H1 (cell line): ENCODE measurements around the gene ABCC6. TPM values are rescaled to one million over a fixed set of nuclear protein-coding genes. Genes with fewer than 3 reads are reported as not detected.

ENCODE experiments used
- CTCF ChIA-PET: fragments of 300-600 bp; sonication (Branson Sonifier 250); formaldehyde crosslinking; loops from one replicate; lab custom pipeline; 2021; ENCODE audit not compliant: partially characterized antibody; lab: Charles Lee
- POLR2A ChIA-PET: fragments of 300-600 bp; sonication (Branson Sonifier 250); formaldehyde crosslinking; loops from one replicate; lab custom pipeline; 2021; ENCODE audit warnings: inconsistent platforms; ENCODE audit not compliant: partially characterized antibody; lab: Charles Lee
- DNase-seq, 2 experiments: peaks; one replicate each; pipeline versions ENCODE4 v3.0.0 to v3.0.0-alpha.2; 2010 to 2022; ENCODE audit warnings: low spot score in 2 of 2, low read depth in 1 of 2, mixed read lengths in 1 of 2
- FAIRE-seq: peaks from 2 replicates; lab custom pipeline; 2011; peaks lifted over from hg19 to GRCh38; lab: Jason Lieb, UNC
- H2AFZ ChIP-seq: 2 replicates; pipeline ENCODE4 v1.8.1; 2012; ENCODE audit warnings: low read length, inconsistent platforms
- H2AK5ac ChIP-seq: 2 replicates; pipeline ENCODE4 v1.6.1; 2013; ENCODE audit warnings: low read depth, low read length
- H2BK120ac ChIP-seq: replicated peaks from 2 replicates; pipeline ENCODE3; 2013; ENCODE audit warnings: low read depth, low read length, inconsistent platforms
- H2BK12ac ChIP-seq: 2 replicates; pipeline ENCODE4 v1.6.1; 2013; ENCODE audit warnings: low read depth, low read length
- H2BK15ac ChIP-seq: 2 replicates; pipeline ENCODE4 v1.6.1; 2013; ENCODE audit warnings: low read length
- H2BK20ac ChIP-seq: 2 replicates; pipeline ENCODE4 v1.6.1; 2013; ENCODE audit warnings: low read length
- H2BK5ac ChIP-seq: 2 replicates; pipeline ENCODE4 v1.6.1; 2013; ENCODE audit warnings: low read depth, low read length
- H3K14ac ChIP-seq: 2 replicates; pipeline ENCODE4 v1.6.1; 2013; ENCODE audit warnings: inconsistent platforms; ENCODE audit not compliant: insufficient read length
- H3K18ac ChIP-seq: 2 replicates; pipeline ENCODE4 v1.6.1; 2013; ENCODE audit warnings: low read length; ENCODE audit errors: extremely low read depth
- H3K23ac ChIP-seq: 2 replicates; pipeline ENCODE4 v1.6.1; 2013; ENCODE audit warnings: inconsistent platforms; ENCODE audit not compliant: insufficient read length
- H3K23me2 ChIP-seq: 2 replicates; pipeline ENCODE4 v1.6.1; 2013; ENCODE audit warnings: low read depth, low read length
- H3K27ac ChIP-seq: 2 replicates; pipeline ENCODE4 v1.6.1; 2011; ENCODE audit warnings: low read depth, low read length, inconsistent platforms
- H3K27me3 ChIP-seq, 4 experiments: replicated peaks in 1 of 4; 1 replicate in 1 of 4; 2 replicates in 3 of 4; pipeline versions ENCODE4 v1.6.1 to v1.8.1; 2011 to 2013; ENCODE audit warnings: low read length in 3 of 4, mild to moderate bottlenecking in 3 of 4, inconsistent platforms in 2 of 4, mixed read lengths in 2 of 4, moderate library complexity in 1 of 4; ENCODE audit not compliant: control insufficient read depth in 3 of 4, insufficient read depth in 3 of 4; ENCODE audit errors: extremely low read depth in 1 of 4
- H3K36me3 ChIP-seq, 4 experiments: 2 replicates each; pipeline versions ENCODE4 v1.6.1 to v1.8.1; 2011 to 2013; ENCODE audit warnings: mild to moderate bottlenecking in 4 of 4, low read length in 3 of 4, moderate library complexity in 2 of 4, control low read depth in 1 of 4, inconsistent platforms in 1 of 4; ENCODE audit not compliant: insufficient read depth in 4 of 4, control insufficient read depth in 2 of 4
- H3K4ac ChIP-seq: replicated peaks from 2 replicates; pipeline ENCODE3; 2013; ENCODE audit warnings: low read length, low read depth, mixed read lengths, inconsistent platforms; ENCODE audit not compliant: insufficient read length
- H3K4me1 ChIP-seq, 4 experiments: replicated peaks in 1 of 4; 1 replicate in 1 of 4; 2 replicates in 3 of 4; pipeline versions ENCODE4 v1.6.1 to v1.8.1; 2011 to 2013; ENCODE audit warnings: low read length in 3 of 4, inconsistent platforms in 2 of 4, mixed read lengths in 1 of 4; ENCODE audit not compliant: insufficient read depth in 4 of 4, control insufficient read depth in 3 of 4
- H3K4me2 ChIP-seq, 2 experiments: 2 replicates each; pipeline versions ENCODE4 v1.6.1 to v1.8.1; 2011 to 2013; ENCODE audit warnings: low read depth in 2 of 2, low read length in 2 of 2, control low read depth in 1 of 2, inconsistent platforms in 1 of 2, mild to moderate bottlenecking in 1 of 2; ENCODE audit not compliant: insufficient read depth in 1 of 2
- H3K4me3 ChIP-seq, 4 experiments: fragments of 200-600, 300-600 bp in 1 of 4; sonication (generic), shearing (Covaris generic), sonication (Bioruptor Twin) in 1 of 4; 2 replicates each; pipeline versions ENCODE4 v1.5.1 to v1.8.1; 2011 to 2016; ENCODE audit warnings: low read length in 4 of 4, low read depth in 3 of 4, control low read depth in 2 of 4, inconsistent platforms in 2 of 4, mild to moderate bottlenecking in 2 of 4, mixed read lengths in 1 of 4, moderate library complexity in 1 of 4; ENCODE audit not compliant: insufficient read depth in 2 of 4; ENCODE audit errors: extremely low read depth in 1 of 4
- H3K56ac ChIP-seq: replicated peaks from 2 replicates; pipeline ENCODE3; 2013; ENCODE audit warnings: low read depth, mild to moderate bottlenecking, mixed read lengths, low read length, inconsistent platforms; ENCODE audit not compliant: insufficient read length
- H3K79me1 ChIP-seq: 2 replicates; pipeline ENCODE4 v1.6.1; 2013; ENCODE audit warnings: low read depth, low read length, control low read depth
- H3K79me2 ChIP-seq, 2 experiments: 2 replicates each; pipeline versions ENCODE4 v1.6.1 to v1.8.1; 2012 to 2013; ENCODE audit warnings: low read length in 2 of 2, mild to moderate bottlenecking in 2 of 2, inconsistent platforms in 1 of 2; ENCODE audit not compliant: insufficient read depth in 2 of 2, control insufficient read depth in 1 of 2
- H3K9ac ChIP-seq, 4 experiments: replicated peaks in 1 of 4; 1 replicate in 1 of 4; 2 replicates in 3 of 4; pipeline versions ENCODE4 v1.6.1 to v1.8.1; 2011 to 2013; ENCODE audit warnings: low read depth in 3 of 4, low read length in 3 of 4, control low read depth in 2 of 4, mild to moderate bottlenecking in 2 of 4, moderate library complexity in 2 of 4, inconsistent platforms in 1 of 4; ENCODE audit errors: extremely low read depth in 1 of 4
- H3K9me3 ChIP-seq, 2 experiments: 2 replicates each; pipeline versions ENCODE4 v1.6.1 to v1.8.1; 2012 to 2013; ENCODE audit warnings: mild to moderate bottlenecking in 2 of 2, moderate library complexity in 2 of 2, control low read depth in 1 of 2, inconsistent platforms in 1 of 2, low read depth in 1 of 2, low read length in 1 of 2, mixed read lengths in 1 of 2; ENCODE audit not compliant: insufficient read depth in 2 of 2
- H4K20me1 ChIP-seq, 2 experiments: replicated peaks in 1 of 2; 2 replicates each; pipeline versions ENCODE3 to v1.8.1; 2011 to 2013; ENCODE audit warnings: inconsistent platforms in 2 of 2, low read length in 2 of 2, mild to moderate bottlenecking in 1 of 2; ENCODE audit not compliant: insufficient read depth in 2 of 2, control insufficient read depth in 1 of 2
- H4K5ac ChIP-seq: 2 replicates; pipeline ENCODE4 v1.6.1; 2013; ENCODE audit warnings: low read length, low read depth, mixed read lengths, inconsistent platforms; ENCODE audit not compliant: insufficient read length
- H4K8ac ChIP-seq: 2 replicates; pipeline ENCODE4 v1.8.0; 2013; ENCODE audit warnings: mild to moderate bottlenecking, moderate library complexity, low read length, inconsistent platforms; ENCODE audit not compliant: insufficient read depth; ENCODE audit errors: extremely low read depth
- H4K91ac ChIP-seq: replicated peaks from 2 replicates; pipeline ENCODE3; 2013; ENCODE audit warnings: low read length, mixed read lengths, inconsistent platforms; ENCODE audit not compliant: insufficient read length
- ATF2 ChIP-seq: IDR thresholded peaks from 2 replicates; pipeline ENCODE4 v1.6.1; 2012; ENCODE audit warnings: low read length, inconsistent platforms
- EGR1 ChIP-seq: IDR thresholded peaks from 2 replicates; pipeline ENCODE4 v1.6.1; 2011; ENCODE audit warnings: low read depth, low read length, borderline replicate concordance
- HDAC2 ChIP-seq, 2 experiments: fragments of 300-600 bp in 1 of 2; sonication (generic) in 1 of 2; IDR thresholded peaks; 2 replicates each; pipeline ENCODE4 v1.6.1; 2011 to 2012; ENCODE audit warnings: low read depth in 2 of 2, low read length in 2 of 2, mild to moderate bottlenecking in 2 of 2, moderate library complexity in 2 of 2, borderline replicate concordance in 1 of 2, inconsistent platforms in 1 of 2
- HDAC6 ChIP-seq: IDR thresholded peaks from one replicate; pipeline ENCODE4 v1.7.1; 2012; ENCODE audit warnings: low read depth, mild to moderate bottlenecking, inconsistent platforms, low read length, moderate library complexity
- JUN ChIP-seq: IDR thresholded peaks from 2 replicates; pipeline ENCODE4 v1.6.1; 2011; ENCODE audit warnings: low read depth, mild to moderate bottlenecking, improper control_type of control experiment, low read length
- JUND ChIP-seq: IDR thresholded peaks from 2 replicates; pipeline ENCODE4 v1.6.1; 2011; ENCODE audit warnings: mild to moderate bottlenecking, improper control_type of control experiment, low read length
- NRF1 ChIP-seq: IDR thresholded peaks from 2 replicates; pipeline ENCODE4 v1.6.1; 2011; ENCODE audit warnings: mild to moderate bottlenecking, low read depth, low read length, improper control_type of control experiment
- RBBP5 ChIP-seq: IDR thresholded peaks from 2 replicates; pipeline ENCODE4 v1.7.1; 2012; ENCODE audit warnings: low read depth, mild to moderate bottlenecking, inconsistent platforms, low read length, moderate library complexity, borderline replicate concordance
- SUZ12 ChIP-seq: fragments of 200-600 bp; sonication (generic); IDR thresholded peaks from 2 replicates; pipeline ENCODE4 v1.6.1; 2012; ENCODE audit warnings: mild to moderate bottlenecking, inconsistent platforms, low read length, moderate library complexity, mixed read lengths
- TAF1 ChIP-seq: IDR thresholded peaks from 2 replicates; pipeline ENCODE4 v1.6.1; 2011; ENCODE audit warnings: mild to moderate bottlenecking, low read depth, low read length
- TCF12 ChIP-seq: IDR thresholded peaks from 2 replicates; pipeline ENCODE4 v1.6.1; 2011; ENCODE audit warnings: low read depth, mild to moderate bottlenecking, low read length
- TEAD4 ChIP-seq: IDR thresholded peaks from 2 replicates; pipeline ENCODE4 v1.6.1; 2012; ENCODE audit warnings: low read depth, low read length, inconsistent platforms, mixed read lengths
- WGBS, 2 experiments: shearing (Covaris generic) in 1 of 2; methylation state at CpG; one replicate each; pipeline versions ENCODE4 v1.1.6 to v1.1.7; 2013 to 2015; ENCODE audit warnings: low lambda C conversion rate in 2 of 2, mixed read lengths in 2 of 2, inconsistent platforms in 1 of 2, low coverage in 1 of 2, missing lambda C conversion rate in 1 of 2; ENCODE audit not compliant: insufficient replicate concordance in 2 of 2, insufficient coverage in 1 of 2, insufficient read length in 1 of 2; ENCODE audit errors: extremely low coverage in 1 of 2, missing lambda C conversion rate in 1 of 2; 5-methylcytosine and 5-hydroxymethylcytosine counted together
- polyA plus RNA-seq, 7 experiments: library from polyadenylated mRNA; depleted of rRNA in 3 of 7; stranded (reverse) in 5 of 7; unstranded in 2 of 7; fragments of >200 nt in 5 of 7; fragments of 200-250 nt in 2 of 7; gene quantifications; 1 replicate in 5 of 7; 2 replicates in 1 of 7; 4 replicates in 1 of 7; pipeline versions ENCODE4 v1.2.1 to v1.2.3, GENCODE V29; 2011 to 2013; ENCODE audit warnings: missing spikeins in 2 of 7, mixed read lengths in 2 of 7
- total RNA-seq: library from RNA; stranded (reverse); fragmentation: NEBNext Ultra II Directional; extraction: Animal tissue kit (Norgen Biotek cat#: 25700); gene quantifications from 2 replicates; pipeline ENCODE4 v1.2.1, GENCODE V29; 2021

The ABCC6 gene
- total and polyA plus RNA-seq, 2 of the 8 experiments (the other 6 are each of a cell fraction or from before 2014, with no cell fraction given), result 1.6 to 1.8 TPM

GRCh38 chr16:16175296-16175695, 48.0 kb downstream of the ABCC6 start:
- H3K9ac ChIP-seq, result no peak overlapping the region
- H4K91ac ChIP-seq, result no peak overlapping the region
- H3K9me3 ChIP-seq, result peaks cover 4 to 7% of the 10 kb centered on the region in 2 experiments; a peak in 3 of 4 replicates
- no peak overlapping the region for H3K14ac ChIP-seq
- no peak overlapping the region for H2AK5ac ChIP-seq
- no peaks in the 10 kb centered on the region for H3K4me1 ChIP-seq
- no peak overlapping the region for H3K18ac ChIP-seq
- no peak overlapping the region for H2BK120ac ChIP-seq
- no peaks in the 10 kb centered on the region for H4K20me1 ChIP-seq
- no peak overlapping the region for H3K4me2 ChIP-seq
- H3K23me2 ChIP-seq, result peaks cover 9% of the 10 kb centered on the region; the same call in 1 of the 2 replicates
- DNase-seq (no peak), FAIRE-seq (no peak)
- no peak overlapping the region for H3K4ac ChIP-seq
- no peak overlapping the region for H2BK20ac ChIP-seq
- H3K56ac ChIP-seq, result no peak overlapping the region
- H4K5ac ChIP-seq, result no peak overlapping the region
- no peaks in the 10 kb centered on the region for H3K79me1 ChIP-seq
- no peaks in the 10 kb centered on the region for H3K79me2 ChIP-seq
- H4K8ac ChIP-seq, result no peak overlapping the region; the same call in 1 of the 2 replicates
- ChIA-PET POLR2A (interaction anchor here (0.7 kb wide), 1 partner anchor 1210 kb away, joined by 3 read pairs; no protein-coding TSS in a partner anchor), CTCF (interaction anchor here (3.2 to 5.7 kb wide), 2 partner anchors 8 to 12 kb away, joined by 19 to 33 read pairs; no protein-coding TSS in a partner anchor)
- H3K4me3 ChIP-seq, result no peak overlapping the region
- 84% methylated on average over 5 of the region's 5 CpGs; no CpG with 5 or more reads in 1 of the 2 experiments for WGBS, 2 experiments
- H2AFZ ChIP-seq, result no peak overlapping the region
- no peak overlapping the region for H3K23ac ChIP-seq
- H3K27ac ChIP-seq, result no peak overlapping the region
- no peak overlapping the region for H2BK15ac ChIP-seq
- no peak overlapping the region for H2BK5ac ChIP-seq
- no peaks in the 10 kb centered on the region for H3K36me3 ChIP-seq
- H2BK12ac ChIP-seq, result no peak overlapping the region
- H3K27me3 ChIP-seq, result no peaks in the 10 kb centered on the region
- no peak for TF ChIP-seq EGR1
- TF ChIP-seq RBBP5, result no peak
- no peak for TF ChIP-seq SUZ12
- no peak for TF ChIP-seq HDAC2 (IDR thresholded peaks at IDR 0.05; ENCODE audit: borderline replicate concordance in 1 of 2, low read depth in 2 of 2, low read length in 2 of 2)
- no peak for TF ChIP-seq JUND
- TF ChIP-seq HDAC6, result no peak
- TF ChIP-seq TCF12, result no peak
- no peak for TF ChIP-seq TAF1
- TF ChIP-seq NRF1, result no peak
- TF ChIP-seq JUN, result no peak
- TF ChIP-seq TEAD4, result no peak
- no peak for TF ChIP-seq ATF2
